Ovary (tissue), 3 donors: ENCODE measurements around the gene PCDH17.

Source experiments
- EP300 ChIP-seq: sonication (generic); formaldehyde crosslinking; IDR thresholded peaks from one replicate; pipeline ENCODE4 v1.6.1; 2017; ENCODE audit warnings: antibody characterized with exemption
- POLR2A ChIP-seq: fragments of 450-650 bp; IDR thresholded peaks from one replicate; pipeline ENCODE4 v1.6.1; 2017; ENCODE audit warnings: antibody characterized with exemption, mild to moderate bottlenecking, moderate library complexity
- TF ChIP-seq, protein P1 (sequence below), 3 donors: fragments of 450-650 bp in 2 of 3; fragments of 200-600 bp in 1 of 3; IDR thresholded peaks; one replicate each; pipeline versions ENCODE4 v1.5.1 to v1.8.0; 2016 to 2022; ENCODE audit warnings: antibody characterized with exemption in 3 of 3, mild to moderate bottlenecking in 1 of 3
- donor health status: DM: no; HTN: no; CAD: no.

DNA sequence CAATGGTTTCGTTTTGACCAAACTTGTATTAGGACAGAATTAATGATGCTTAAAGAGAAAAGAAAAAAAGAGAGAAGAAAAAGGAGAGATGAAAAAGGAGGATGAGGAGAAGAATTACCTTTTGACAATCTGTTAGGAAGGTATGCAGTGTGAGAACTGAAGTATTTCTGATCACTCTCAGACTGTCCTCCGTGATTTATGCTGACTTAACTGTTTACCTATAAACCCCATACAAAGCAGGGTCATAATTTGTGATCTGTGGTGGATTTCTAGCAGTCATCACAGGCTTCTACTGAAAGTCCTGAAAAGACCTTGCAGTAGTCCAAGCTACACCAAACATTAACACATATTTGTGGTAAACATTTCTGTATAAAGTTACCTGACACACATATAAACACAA, 93.9 kb downstream of the PCDH17 start:
- TF ChIP-seq, protein P1, sequence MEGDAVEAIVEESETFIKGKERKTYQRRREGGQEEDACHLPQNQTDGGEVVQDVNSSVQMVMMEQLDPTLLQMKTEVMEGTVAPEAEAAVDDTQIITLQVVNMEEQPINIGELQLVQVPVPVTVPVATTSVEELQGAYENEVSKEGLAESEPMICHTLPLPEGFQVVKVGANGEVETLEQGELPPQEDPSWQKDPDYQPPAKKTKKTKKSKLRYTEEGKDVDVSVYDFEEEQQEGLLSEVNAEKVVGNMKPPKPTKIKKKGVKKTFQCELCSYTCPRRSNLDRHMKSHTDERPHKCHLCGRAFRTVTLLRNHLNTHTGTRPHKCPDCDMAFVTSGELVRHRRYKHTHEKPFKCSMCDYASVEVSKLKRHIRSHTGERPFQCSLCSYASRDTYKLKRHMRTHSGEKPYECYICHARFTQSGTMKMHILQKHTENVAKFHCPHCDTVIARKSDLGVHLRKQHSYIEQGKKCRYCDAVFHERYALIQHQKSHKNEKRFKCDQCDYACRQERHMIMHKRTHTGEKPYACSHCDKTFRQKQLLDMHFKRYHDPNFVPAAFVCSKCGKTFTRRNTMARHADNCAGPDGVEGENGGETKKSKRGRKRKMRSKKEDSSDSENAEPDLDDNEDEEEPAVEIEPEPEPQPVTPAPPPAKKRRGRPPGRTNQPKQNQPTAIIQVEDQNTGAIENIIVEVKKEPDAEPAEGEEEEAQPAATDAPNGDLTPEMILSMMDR (IDR thresholded peaks at IDR 0.05): no peak
- TF ChIP-seq POLR2A (no peak), EP300 (no peak)
